Kidney epithelial cell (primary cell): Measurements from ENCODE around the gene TMEM245. TPM values are rescaled to one million over a fixed set of nuclear protein-coding genes. Genes with fewer than 3 reads are reported as not detected.

ENCODE experiments used
- DNase-seq: peaks from one replicate; pipeline ENCODE4 v3.0.0-alpha.2; 2010; ENCODE audit warnings: low read depth
- H3K27me3 ChIP-seq: 2 replicates; pipeline ENCODE4 v1.6.0; 2011; ENCODE audit warnings: low read length; ENCODE audit not compliant: control insufficient read depth, insufficient read depth
- H3K36me3 ChIP-seq: 2 replicates; pipeline ENCODE4 v1.5.1; 2011; ENCODE audit warnings: low read length; ENCODE audit not compliant: control insufficient read depth, insufficient read depth
- H3K4me3 ChIP-seq: 2 replicates; pipeline ENCODE4 v1.5.1; 2011; ENCODE audit warnings: low read depth, mild to moderate bottlenecking, control low read depth, low read length
- CTCF ChIP-seq: IDR thresholded peaks from 2 replicates; pipeline ENCODE4 v1.5.1; 2011; ENCODE audit warnings: mild to moderate bottlenecking, moderate library complexity, low read length, control low read depth, inconsistent platforms; ENCODE audit not compliant: insufficient read depth, poor library complexity, severe bottlenecking
- total RNA-seq: library from RNA; depleted of rRNA; stranded (reverse); fragments of >200 nt; gene quantifications from 2 replicates; pipeline ENCODE4 v1.2.3, GENCODE V29; 2015

The TMEM245 gene
- total RNA-seq, 1 donor from 2014 or later, result 44.5 TPM

GRCh38 chr9:109016132-109016531 is 103.6 kb downstream of the TMEM245 start:
- TF ChIP-seq CTCF, result no peak
- Histone ChIP-seq H3K36me3 (no peaks in the 10 kb centered on the region), H3K4me3 (no peak overlapping the region), H3K27me3 (no peaks in the 10 kb centered on the region)
- peak; percentile 41 for DNase-seq

- DNase-seq, result no peak
- no peak for TF ChIP-seq CTCF
- no peaks in the 10 kb centered on the region for H3K27me3 ChIP-seq
- H3K36me3 ChIP-seq, result no peaks in the 10 kb centered on the region
- no peak overlapping the region for H3K4me3 ChIP-seq
Measured at GRCh38 chr9:109014608-109015280, 105.0 kb downstream of the TMEM245 start.

GRCh38 chr9:109013679-109014607 is 105.8 kb downstream of the TMEM245 start:
- DNase-seq, result peak; percentile 41
- H3K4me3 ChIP-seq, result peak overlapping the region; percentile 56
- no peak for TF ChIP-seq CTCF
- no peaks in the 10 kb centered on the region for H3K36me3 ChIP-seq
- no peaks in the 10 kb centered on the region for H3K27me3 ChIP-seq

- no peaks in the 10 kb centered on the region for H3K27me3 ChIP-seq
- peak; percentile 31 for DNase-seq
- no peaks in the 10 kb centered on the region for H3K36me3 ChIP-seq
- TF ChIP-seq CTCF, result no peak
- H3K4me3 ChIP-seq, result peak within 1 kb of the TSS; percentile 56
Measured at GRCh38 chr9:109012876-109013678, 106.7 kb downstream of the TMEM245 start, which contains the start of gene CTNNAL1. Gene CTNNAL1 (minus strand): TSS chr9:109013499. CDS start chr9:109013442, 57 bp downstream.

- H3K27me3 ChIP-seq, result no peaks in the 10 kb centered on the region
- TF ChIP-seq CTCF, result no peak
- peak; percentile 93 for DNase-seq
- H3K4me3 ChIP-seq, result peak overlapping the region; percentile 56
- no peaks in the 10 kb centered on the region for H3K36me3 ChIP-seq
Measured at GRCh38 chr9:109012009-109012875, 107.5 kb downstream of the TMEM245 start.
